GM12865 (cell line): ENCODE results near the gene DDX25.

Source experiments
- DNase-seq: peaks from one replicate; pipeline ENCODE4 v3.0.0; 2010; ENCODE audit warnings: low read depth
- H3K4me3 ChIP-seq: 2 replicates; pipeline ENCODE4 v1.5.1; 2011; ENCODE audit warnings: mild to moderate bottlenecking, low read depth, low read length, control low read depth
- TF ChIP-seq, protein P1 (sequence below): IDR thresholded peaks from 2 replicates; pipeline ENCODE4 v1.5.1; 2011; ENCODE audit warnings: low read length, control low read depth, low read depth, inconsistent platforms; ENCODE audit not compliant: insufficient read depth; ENCODE audit errors: missing control alignments

The DDX25 gene

GRCh38 chr11:125959931-125960330, 55.6 kb downstream of the DDX25 start:
- no peak overlapping the region for H3K4me3 ChIP-seq
- no peak for DNase-seq
- TF ChIP-seq, protein P1, sequence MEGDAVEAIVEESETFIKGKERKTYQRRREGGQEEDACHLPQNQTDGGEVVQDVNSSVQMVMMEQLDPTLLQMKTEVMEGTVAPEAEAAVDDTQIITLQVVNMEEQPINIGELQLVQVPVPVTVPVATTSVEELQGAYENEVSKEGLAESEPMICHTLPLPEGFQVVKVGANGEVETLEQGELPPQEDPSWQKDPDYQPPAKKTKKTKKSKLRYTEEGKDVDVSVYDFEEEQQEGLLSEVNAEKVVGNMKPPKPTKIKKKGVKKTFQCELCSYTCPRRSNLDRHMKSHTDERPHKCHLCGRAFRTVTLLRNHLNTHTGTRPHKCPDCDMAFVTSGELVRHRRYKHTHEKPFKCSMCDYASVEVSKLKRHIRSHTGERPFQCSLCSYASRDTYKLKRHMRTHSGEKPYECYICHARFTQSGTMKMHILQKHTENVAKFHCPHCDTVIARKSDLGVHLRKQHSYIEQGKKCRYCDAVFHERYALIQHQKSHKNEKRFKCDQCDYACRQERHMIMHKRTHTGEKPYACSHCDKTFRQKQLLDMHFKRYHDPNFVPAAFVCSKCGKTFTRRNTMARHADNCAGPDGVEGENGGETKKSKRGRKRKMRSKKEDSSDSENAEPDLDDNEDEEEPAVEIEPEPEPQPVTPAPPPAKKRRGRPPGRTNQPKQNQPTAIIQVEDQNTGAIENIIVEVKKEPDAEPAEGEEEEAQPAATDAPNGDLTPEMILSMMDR: no peak

DNA sequence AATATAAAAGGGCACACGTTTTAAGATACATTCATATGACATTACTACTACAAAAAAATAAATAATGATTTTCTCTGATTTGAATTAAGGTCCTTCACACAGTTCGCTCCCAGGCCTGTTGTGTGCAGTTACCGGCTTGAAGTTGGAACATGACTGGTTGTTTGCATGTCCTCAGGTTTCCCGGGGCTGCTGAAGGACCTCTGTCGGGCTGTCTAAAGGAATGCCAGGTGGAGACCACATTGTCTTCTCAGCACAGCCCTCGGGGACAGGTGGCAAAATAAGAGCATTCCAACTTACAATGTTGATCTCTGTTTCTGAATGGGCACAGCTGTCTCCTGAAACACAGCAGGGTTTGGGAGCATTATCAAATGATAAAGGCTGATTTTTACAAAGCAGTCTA, 56.5 kb downstream of the DDX25 start:
- no peak overlapping the region for H3K4me3 ChIP-seq
- DNase-seq: no peak
- TF ChIP-seq, protein P1: no peak

DNA sequence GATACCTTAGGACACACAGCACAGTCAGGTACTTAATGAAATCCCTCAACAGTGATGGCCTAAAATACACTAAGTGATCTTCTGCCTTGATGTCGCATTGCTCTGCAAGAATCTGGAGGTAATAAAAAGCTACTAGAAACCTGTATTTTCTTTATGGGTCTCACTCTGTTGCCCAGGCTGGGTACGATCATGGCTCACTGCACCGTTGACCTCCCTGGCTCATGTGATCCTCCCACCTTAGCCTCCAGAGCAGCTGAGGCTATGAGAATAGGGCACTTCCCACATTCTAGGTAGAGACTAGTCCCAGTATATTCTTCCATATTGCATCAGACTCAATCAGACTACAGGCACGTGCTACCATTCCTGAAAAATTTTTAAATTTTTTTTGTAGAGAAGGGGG, 63.2 kb downstream of the DDX25 start:
- no peak overlapping the region for H3K4me3 ChIP-seq
- no peak for DNase-seq
- TF ChIP-seq, protein P1: no peak

- no peak for DNase-seq
- H3K4me3 ChIP-seq: no peak overlapping the region
- TF ChIP-seq, protein P1: no peak
Observed at GRCh38 chr11:125968354-125968753, 64.0 kb downstream of the DDX25 start.

GRCh38 chr11:125971618-125972017, 67.3 kb downstream of the DDX25 start:
- no peak overlapping the region for H3K4me3 ChIP-seq
- TF ChIP-seq, protein P1: no peak

GRCh38 chr11:125974284-125974683, 70.0 kb downstream of the DDX25 start:
- H3K4me3 ChIP-seq: no peak overlapping the region
- DNase-seq: no peak
- TF ChIP-seq, protein P1: no peak

More at GRCh38 chr11:125971618-125972017, 67.3 kb downstream of the DDX25 start:
- no peak for DNase-seq

DNA sequence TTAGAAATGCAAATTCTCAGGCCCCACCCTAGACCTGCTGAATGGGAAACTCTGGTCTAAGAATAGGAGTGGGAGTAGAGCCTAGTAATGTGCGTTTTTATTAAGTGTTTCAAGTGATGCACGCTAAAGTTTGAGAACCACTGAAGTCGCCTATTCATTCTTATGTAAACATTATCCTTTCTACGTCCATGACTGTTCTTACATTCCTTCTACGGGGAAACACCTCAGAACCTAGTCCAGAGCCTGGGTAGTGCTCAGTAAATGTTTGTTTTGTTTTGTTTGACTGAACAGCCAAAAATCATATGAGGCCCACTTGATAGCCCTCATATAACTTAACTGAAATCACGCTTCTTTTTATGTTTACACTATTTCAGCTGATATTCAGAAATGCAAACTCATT, 71.3 kb downstream of the DDX25 start:
- DNase-seq: no peak
- no peak overlapping the region for H3K4me3 ChIP-seq
- TF ChIP-seq, protein P1: no peak
